T1000 (cell line): ENCODE results near the gene SMYD2.

Experiments
- DNase-seq: peaks from one replicate; lab custom pipeline; 2025; ENCODE audit warnings: mixed read lengths; lab: John Stamatoyannopoulos, UW

Gene SMYD2

GRCh38 chr1:214303141-214303930 lies 22.4 kb downstream of the SMYD2 start:
- DNase-seq, result no peak

DNA sequence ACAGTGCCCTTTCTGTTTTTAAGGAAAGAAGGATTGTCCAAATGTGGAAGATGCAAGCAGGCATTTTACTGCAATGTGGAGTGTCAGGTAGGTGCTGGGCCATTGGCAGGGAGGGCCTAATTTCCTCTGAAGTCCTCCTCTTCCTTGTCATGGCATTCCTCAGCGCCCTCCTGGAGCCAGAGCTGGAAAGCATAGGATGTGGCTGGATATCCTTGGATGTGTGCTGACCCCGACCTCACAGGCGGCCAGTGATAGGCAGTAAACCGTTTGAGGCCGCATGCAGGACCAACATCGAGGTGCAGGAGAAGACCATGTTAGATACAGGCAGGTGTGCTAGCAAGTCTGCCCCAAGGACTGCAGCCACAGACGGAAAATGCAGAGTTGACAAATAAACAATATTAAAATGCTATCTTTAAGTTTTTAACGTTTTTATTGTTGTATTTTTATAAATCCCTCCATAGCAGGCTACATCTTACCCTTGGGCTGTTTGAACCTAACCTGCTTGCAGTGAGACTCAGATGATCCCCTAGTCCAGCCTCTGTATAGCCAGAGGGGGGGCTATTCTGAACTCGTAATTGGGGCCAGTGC lies 24.3 kb downstream of the SMYD2 start:
- DNase-seq, result no peak

DNA sequence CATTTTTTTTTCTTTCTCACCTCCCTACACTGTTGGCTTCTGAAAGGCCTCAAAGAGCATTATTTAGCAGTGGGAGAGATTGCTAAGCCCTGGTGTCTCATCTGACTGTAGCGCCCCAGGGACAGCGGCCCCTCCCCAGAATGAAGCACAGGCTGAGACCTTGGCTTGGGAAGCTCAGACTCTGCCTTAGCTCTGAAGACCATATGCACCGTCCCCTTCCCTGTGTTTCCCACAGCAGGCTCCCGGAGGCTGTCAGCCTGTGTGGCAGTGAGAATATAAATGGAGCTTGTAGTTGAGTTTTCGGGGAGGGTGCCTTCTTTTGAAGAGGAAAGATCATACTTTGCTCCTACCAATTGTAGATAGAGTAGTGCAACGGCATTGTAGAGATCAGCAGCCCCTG lies 25.3 kb downstream of the SMYD2 start:
- DNase-seq, result no peak

DNA sequence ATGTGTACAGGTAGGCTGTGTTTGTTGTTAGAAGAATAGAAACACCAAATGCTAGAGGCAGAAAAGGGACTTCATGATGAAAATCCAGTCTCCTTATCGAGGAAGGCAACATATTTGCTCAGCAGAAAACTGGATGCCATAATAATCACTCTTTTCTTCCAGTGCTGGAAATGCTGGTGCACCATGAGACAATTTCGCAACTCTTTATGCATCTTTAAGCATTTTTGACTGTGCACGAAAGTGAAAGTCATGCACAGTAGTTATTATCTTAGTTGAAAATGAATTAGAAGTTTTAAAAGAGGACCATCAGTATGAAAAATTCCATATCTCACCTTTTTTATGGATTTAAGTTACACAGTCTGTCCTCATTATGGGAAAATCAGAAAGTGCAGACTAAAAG lies 29.1 kb downstream of the SMYD2 start:
- DNase-seq, result no peak

DNA sequence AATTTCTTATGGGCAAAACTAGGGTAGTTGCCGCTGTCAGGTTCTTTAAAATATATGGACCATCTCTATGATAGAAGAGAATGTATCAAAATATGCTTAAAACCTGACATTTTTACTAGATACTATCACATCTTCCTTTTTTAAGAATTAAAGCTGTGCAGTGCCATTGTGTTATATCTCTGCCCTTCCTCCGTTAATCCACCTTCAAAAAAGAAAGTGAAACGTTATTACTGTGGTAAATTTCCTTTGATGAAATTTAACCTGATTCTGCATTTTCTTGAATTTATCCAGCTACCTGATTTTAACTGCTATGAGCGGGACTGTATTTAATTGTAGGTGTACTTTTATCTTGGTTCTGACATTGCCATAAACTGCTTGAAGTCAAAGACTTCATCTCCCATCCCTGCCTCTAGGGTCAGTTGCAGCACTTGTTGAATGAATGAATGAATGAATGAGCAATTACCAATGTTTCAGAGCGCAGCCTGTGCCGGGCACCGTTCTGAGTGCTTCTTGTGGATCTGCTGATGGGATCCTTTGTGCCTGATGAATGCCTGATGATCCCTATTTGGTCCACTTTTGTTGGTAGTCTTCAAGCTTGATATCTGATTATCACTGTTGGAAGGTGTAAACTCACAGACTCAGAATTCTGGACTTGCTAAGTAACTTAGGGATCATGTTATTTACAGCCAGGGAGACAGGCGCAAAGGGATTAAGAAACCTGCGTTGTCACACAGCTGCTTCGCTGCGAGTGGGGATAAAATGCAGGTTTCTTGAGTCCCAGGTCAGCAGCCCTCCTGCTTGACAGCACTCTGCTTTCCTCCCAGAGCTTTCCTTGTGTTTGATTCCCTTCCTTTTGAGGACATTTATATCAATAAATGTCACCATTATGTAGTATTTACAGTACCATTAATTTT lies 30.1 kb downstream of the SMYD2 start:
- DNase-seq, result no peak

DNA sequence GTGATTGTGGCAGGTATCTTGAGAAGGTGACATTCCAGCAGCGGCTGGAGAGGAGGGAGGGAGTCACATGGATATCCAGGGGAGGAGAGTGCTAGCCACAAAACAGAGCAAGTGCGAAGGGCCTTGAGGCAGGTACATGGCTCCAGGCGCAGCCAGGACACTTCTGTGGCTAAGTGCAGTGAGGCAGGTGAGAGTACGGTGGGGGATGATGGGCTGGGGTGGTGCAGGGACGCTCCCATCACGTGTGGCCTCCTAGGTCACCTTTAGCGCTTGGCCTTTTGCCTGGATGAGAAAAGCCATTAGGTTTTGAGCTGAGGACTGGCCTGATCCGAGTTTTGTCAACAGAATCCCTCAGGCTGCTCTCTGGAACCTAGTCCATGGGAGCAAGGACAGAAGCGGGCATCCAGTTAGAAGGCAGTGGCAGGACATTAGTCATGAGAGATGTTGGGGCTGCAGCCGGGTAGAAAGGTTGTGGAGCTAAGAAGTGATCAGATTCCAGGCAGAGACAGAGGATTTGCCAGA lies 31.6 kb downstream of the SMYD2 start:
- no peak for DNase-seq

DNA sequence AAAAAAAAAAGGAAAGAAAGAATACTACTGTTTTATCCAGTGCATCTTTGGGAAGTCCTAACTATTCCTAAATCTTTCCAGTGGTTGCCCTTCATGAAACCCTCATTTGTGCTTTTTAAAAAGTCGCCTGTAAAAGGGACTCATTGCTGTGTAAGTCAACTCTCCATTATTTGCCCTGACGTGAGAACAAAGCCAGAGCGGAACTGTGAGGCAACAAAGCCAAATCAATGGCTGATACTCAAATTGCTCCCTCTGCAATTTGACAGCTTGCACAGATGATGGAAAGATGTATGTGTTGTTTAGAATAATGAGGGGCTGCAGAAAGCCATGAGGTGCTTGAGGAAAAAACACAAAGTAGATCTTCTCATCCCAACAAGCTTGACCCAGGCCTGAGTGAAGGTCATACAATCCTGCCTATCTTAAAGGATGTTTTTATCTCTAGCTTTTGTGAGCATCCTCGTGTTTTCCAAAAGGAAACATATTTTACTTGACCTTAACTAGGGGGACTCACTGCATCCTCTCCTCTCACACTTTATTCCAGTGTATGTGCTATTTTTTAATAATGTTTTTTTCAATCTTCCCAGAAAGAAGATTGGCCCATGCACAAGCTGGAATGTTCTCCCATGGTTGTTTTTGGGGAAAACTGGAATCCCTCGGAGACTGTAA lies 33.4 kb downstream of the SMYD2 start:
- DNase-seq, result no peak

DNA sequence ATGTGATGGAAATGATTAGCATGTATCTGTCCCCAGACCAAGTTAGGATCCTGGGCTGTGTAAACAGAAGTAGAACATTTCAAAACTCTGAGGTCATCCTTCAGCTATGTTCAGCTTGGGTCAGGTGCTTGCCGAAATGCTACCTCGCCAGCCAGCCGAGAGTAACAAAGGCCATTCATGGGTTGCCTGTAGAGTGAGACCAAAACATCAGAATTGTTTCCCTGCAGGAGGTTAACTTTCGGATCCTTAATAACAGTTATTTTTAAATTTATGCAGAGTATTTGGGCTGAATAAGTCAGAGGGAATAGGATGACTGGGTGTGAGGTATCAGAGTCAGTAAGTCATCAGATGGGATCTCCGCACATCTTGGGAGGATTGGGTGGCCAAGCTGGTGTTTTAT lies 35.6 kb downstream of the SMYD2 start:
- no peak for DNase-seq

- DNase-seq, result no peak
Observed at GRCh38 chr1:214317300-214317699, 36.3 kb downstream of the SMYD2 start.

- no peak for DNase-seq
Observed at GRCh38 chr1:214317734-214318133, 36.8 kb downstream of the SMYD2 start.

DNA sequence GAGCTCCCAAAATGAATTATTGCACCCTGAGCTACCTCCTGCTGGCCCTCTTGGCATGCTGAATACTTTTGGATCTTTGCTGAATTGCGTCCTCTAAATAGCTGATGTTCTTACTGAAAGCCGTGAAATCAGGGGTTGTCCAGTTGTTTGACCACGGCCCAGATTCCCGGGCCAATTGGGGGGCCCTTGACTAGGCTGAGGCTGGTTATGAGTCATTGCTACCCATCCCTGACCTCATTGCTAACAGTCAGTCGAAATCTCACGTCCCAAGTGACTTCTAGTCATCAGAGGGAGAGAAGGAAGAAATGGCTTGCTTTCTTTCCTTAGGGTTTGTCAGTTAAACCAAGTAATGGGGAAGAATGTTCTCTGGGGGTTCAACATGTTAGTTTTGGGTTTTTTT lies 37.4 kb downstream of the SMYD2 start:
- DNase-seq, result no peak

- DNase-seq, result no peak
Observed at GRCh38 chr1:214318956-214319736, 38.2 kb downstream of the SMYD2 start.

- no peak for DNase-seq
Observed at GRCh38 chr1:214319938-214320337, 39.0 kb downstream of the SMYD2 start.

GRCh38 chr1:214321705-214322453 lies 40.9 kb downstream of the SMYD2 start:
- DNase-seq, result no peak

- no peak for DNase-seq
Observed at GRCh38 chr1:214324896-214325800, 44.2 kb downstream of the SMYD2 start.

DNA sequence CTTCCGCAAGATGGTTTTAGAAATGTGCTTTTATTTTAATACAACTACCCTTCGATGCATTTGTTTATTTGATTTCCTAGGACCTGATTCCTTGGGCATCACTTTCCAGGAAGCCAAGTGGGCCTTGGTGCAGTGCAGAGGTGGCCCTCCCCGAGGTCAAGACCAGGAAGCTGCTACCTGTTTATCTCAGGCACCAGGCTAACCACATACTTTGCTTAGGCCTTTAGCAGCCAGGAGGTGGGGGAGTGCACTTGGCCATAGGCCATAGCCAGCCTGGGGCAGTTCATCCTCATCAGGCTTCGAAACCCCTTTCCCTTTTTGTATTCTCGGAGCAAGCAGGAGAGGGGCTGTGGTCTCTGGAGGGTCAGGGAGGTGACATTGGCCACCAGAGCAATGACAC lies 45.4 kb downstream of the SMYD2 start:
- no peak for DNase-seq

DNA sequence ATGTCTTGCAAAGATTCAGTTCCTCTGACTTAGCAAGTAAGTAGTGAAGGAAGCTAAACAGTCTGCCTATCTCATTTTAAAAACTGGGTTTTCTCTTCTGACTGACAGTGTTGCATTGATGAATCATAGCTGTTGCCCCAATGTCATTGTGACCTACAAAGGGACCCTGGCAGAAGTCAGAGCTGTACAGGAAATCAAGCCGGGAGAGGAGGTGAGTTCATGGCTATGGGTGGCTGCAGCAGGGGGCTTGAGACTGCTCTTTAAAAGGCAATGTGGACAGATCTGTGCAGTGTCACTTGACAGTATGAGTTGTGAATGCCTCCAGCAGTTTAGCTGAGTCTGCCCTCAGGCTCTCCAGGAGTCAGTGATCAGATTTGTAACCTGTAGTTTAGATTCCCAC lies 46.6 kb downstream of the SMYD2 start:
- no peak for DNase-seq

DNA sequence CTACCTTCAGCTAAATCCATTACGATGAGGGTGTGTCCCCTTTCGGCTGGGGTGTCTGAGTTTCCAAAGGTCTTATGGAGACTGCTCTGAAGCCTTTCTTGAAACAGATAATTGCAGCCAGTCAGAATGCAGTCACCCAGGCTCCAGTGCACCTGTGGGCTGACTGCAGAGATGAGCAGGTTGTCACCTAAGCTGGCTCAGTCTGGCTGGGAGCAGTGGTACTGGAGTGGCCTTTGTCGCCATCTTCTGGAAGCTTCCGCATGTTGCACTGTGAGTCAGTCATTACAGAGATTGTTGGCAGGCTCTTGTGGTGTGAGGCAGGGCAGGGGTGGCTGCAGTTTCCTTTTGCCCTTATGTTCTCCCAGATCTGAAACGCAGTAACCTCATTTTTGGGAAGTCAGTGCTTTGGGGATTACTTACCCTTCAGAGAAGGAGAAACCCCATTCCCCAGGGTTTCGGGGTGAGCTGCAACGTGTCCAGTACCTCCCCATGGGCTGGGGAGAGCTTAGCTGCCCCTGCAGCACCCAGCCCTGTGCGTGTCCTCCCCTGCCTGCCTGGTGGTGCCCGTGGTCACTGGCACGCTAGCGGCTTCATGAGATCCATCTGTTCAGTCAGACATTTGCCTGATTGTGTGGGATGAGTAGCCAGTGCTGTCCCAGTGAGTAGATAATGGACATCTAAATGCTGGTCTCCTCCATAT lies 48.0 kb downstream of the SMYD2 start:
- peak; percentile 60 for DNase-seq
